Keratinocyte (primary cell): ENCODE data around the gene DOCK7. TPM values are rescaled to one million over a fixed set of nuclear protein-coding genes. Genes with fewer than 3 reads are reported as not detected.

Experiments used
- DNase-seq: peaks from one replicate; pipeline ENCODE4 v3.0.0-alpha.2; 2011; ENCODE audit warnings: low read depth, missing footprints, low spot score
- FAIRE-seq: peaks from 2 replicates; lab custom pipeline; 2011; peaks lifted over from hg19 to GRCh38; lab: Jason Lieb, UNC
- H2AFZ ChIP-seq: 2 replicates; pipeline ENCODE4 v1.6.0; 2012; ENCODE audit warnings: low read length, control low read depth, inconsistent platforms; ENCODE audit not compliant: control insufficient read depth
- H3K27ac ChIP-seq: 2 replicates; pipeline ENCODE4 v1.5.1; 2011; ENCODE audit warnings: low read length; ENCODE audit not compliant: control insufficient read depth, insufficient read depth
- H3K27me3 ChIP-seq: 3 replicates; pipeline ENCODE4 v1.6.0; 2011; ENCODE audit warnings: low read length; ENCODE audit not compliant: control insufficient read depth, insufficient read depth; ENCODE audit errors: extremely low read depth
- H3K36me3 ChIP-seq, 2 experiments: 2 replicates in 1 of 2; 3 replicates in 1 of 2; pipeline ENCODE4 v1.5.1; 2011; ENCODE audit warnings: low read length in 2 of 2, mild to moderate bottlenecking in 1 of 2; ENCODE audit not compliant: control insufficient read depth in 2 of 2, insufficient read depth in 2 of 2; ENCODE audit errors: extremely low read depth in 1 of 2
- H3K4me1 ChIP-seq: 3 replicates; pipeline ENCODE4 v1.5.1; 2011; ENCODE audit warnings: low read length; ENCODE audit not compliant: control insufficient read depth, insufficient read depth; ENCODE audit errors: extremely low read depth
- H3K4me2 ChIP-seq: 3 replicates; pipeline ENCODE4 v1.6.0; 2011; ENCODE audit warnings: low read depth, low read length; ENCODE audit not compliant: control insufficient read depth, insufficient read depth; ENCODE audit errors: extremely low read depth
- H3K4me3 ChIP-seq, 3 experiments: fragments of 200-600 bp in 1 of 3; sonication (generic) in 1 of 3; 2 replicates in 2 of 3; 3 replicates in 1 of 3; pipeline ENCODE4 v1.5.1; 2011 to 2016; ENCODE audit warnings: low read length in 3 of 3, mild to moderate bottlenecking in 3 of 3, control low read depth in 2 of 3, inconsistent platforms in 1 of 3, low read depth in 1 of 3, mixed read lengths in 1 of 3, mixed run types in 1 of 3, moderate library complexity in 1 of 3; ENCODE audit not compliant: control insufficient read depth in 2 of 3, insufficient read depth in 2 of 3; ENCODE audit errors: extremely low read depth in 1 of 3
- H3K79me2 ChIP-seq: 2 replicates; pipeline ENCODE4 v1.6.0; 2012; ENCODE audit warnings: low read length; ENCODE audit not compliant: control insufficient read depth, insufficient read depth
- H3K9ac ChIP-seq: 3 replicates; pipeline ENCODE4 v1.6.0; 2011; ENCODE audit warnings: low read length; ENCODE audit not compliant: control insufficient read depth, insufficient read depth; ENCODE audit errors: extremely low read depth
- H3K9me1 ChIP-seq: 3 replicates; pipeline ENCODE4 v1.6.0; 2011; ENCODE audit warnings: low read length; ENCODE audit not compliant: control insufficient read depth, insufficient read depth; ENCODE audit errors: extremely low read depth
- H3K9me3 ChIP-seq: 2 replicates; pipeline ENCODE4 v1.5.1; 2012; ENCODE audit warnings: low read depth, low read length; ENCODE audit not compliant: control insufficient read depth
- H4K20me1 ChIP-seq: 3 replicates; pipeline ENCODE4 v1.6.0; 2011; ENCODE audit warnings: low read length; ENCODE audit not compliant: control insufficient read depth, insufficient read depth; ENCODE audit errors: extremely low read depth
- EZH2 ChIP-seq: IDR thresholded peaks from one replicate; pipeline ENCODE4 v1.6.1; 2012; ENCODE audit warnings: inconsistent platforms, mild to moderate bottlenecking, low read length, moderate library complexity
- dilution Hi-C: fragments of 300-500 bp; cut with MboI; formaldehyde crosslinking; loops from one replicate; pipeline ENCODE4 v1.7.0; 2020; ENCODE audit warnings: low sequenced_read_pairs; ENCODE audit not compliant: extremely low pct_ligation_motif_present
- polyA minus RNA-seq, 3 experiments: library from RNA; depleted of rRNA, polyadenylated mRNA; stranded (reverse); fragments of >200 nt; gene quantifications; 1 replicate in 1 of 3; 2 replicates in 1 of 3; 3 replicates in 1 of 3; pipeline ENCODE4 v1.2.3, GENCODE V29; 2011
- polyA plus RNA-seq, 5 experiments: library from polyadenylated mRNA; depleted of rRNA in 3 of 5; stranded (reverse) in 3 of 5; stranded (forward) in 1 of 5; unstranded in 1 of 5; fragments of >200 nt; gene quantifications; 1 replicate in 1 of 5; 2 replicates in 3 of 5; 3 replicates in 1 of 5; pipeline versions ENCODE4 v1.2.1 to v1.2.3, GENCODE V29; 2011 to 2012; ENCODE audit warnings: missing spikeins in 2 of 5, low read depth in 1 of 5, low replicate concordance in 1 of 5
- TF ChIP-seq, protein P1 (sequence below), 3 experiments: IDR thresholded peaks in 1 of 3; conservative IDR thresholded peaks in 1 of 3; optimal IDR thresholded peaks in 1 of 3; 2 replicates in 2 of 3; 3 replicates in 1 of 3; pipeline versions ENCODE3 to v1.5.1; 2011; ENCODE audit warnings: low read length in 3 of 3, mild to moderate bottlenecking in 3 of 3, moderate library complexity in 2 of 3, control low read depth in 1 of 3, inconsistent platforms in 1 of 3; ENCODE audit not compliant: insufficient read depth in 2 of 3; ENCODE audit errors: extremely low read depth in 1 of 3

The DOCK7 gene, protein sequence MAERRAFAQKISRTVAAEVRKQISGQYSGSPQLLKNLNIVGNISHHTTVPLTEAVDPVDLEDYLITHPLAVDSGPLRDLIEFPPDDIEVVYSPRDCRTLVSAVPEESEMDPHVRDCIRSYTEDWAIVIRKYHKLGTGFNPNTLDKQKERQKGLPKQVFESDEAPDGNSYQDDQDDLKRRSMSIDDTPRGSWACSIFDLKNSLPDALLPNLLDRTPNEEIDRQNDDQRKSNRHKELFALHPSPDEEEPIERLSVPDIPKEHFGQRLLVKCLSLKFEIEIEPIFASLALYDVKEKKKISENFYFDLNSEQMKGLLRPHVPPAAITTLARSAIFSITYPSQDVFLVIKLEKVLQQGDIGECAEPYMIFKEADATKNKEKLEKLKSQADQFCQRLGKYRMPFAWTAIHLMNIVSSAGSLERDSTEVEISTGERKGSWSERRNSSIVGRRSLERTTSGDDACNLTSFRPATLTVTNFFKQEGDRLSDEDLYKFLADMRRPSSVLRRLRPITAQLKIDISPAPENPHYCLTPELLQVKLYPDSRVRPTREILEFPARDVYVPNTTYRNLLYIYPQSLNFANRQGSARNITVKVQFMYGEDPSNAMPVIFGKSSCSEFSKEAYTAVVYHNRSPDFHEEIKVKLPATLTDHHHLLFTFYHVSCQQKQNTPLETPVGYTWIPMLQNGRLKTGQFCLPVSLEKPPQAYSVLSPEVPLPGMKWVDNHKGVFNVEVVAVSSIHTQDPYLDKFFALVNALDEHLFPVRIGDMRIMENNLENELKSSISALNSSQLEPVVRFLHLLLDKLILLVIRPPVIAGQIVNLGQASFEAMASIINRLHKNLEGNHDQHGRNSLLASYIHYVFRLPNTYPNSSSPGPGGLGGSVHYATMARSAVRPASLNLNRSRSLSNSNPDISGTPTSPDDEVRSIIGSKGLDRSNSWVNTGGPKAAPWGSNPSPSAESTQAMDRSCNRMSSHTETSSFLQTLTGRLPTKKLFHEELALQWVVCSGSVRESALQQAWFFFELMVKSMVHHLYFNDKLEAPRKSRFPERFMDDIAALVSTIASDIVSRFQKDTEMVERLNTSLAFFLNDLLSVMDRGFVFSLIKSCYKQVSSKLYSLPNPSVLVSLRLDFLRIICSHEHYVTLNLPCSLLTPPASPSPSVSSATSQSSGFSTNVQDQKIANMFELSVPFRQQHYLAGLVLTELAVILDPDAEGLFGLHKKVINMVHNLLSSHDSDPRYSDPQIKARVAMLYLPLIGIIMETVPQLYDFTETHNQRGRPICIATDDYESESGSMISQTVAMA (N-terminal part only)
- polyA plus RNA-seq (31.2 to 66.9 TPM (median 64.1 TPM) in 3 replicates), polyA minus RNA-seq (56.8 to 165 TPM (median 133 TPM) in 3 replicates)
- 48.7 TPM for polyA plus RNA-seq (2011; ENCODE audit: low read depth)
- polyA plus RNA-seq (2011; cell fraction: cytosol; rRNA removed), result 20.5 and 31.0 TPM in 2 replicates
- 59.3 and 61.8 TPM in 2 replicates for polyA plus RNA-seq (2011; cell fraction: nucleus; rRNA removed)
- 14.7 and 116 TPM in 2 replicates for polyA plus RNA-seq (2012; ENCODE audit: low replicate concordance)
- 86.1 TPM for polyA minus RNA-seq (2011; cell fraction: cytosol; rRNA and poly(A)+ RNA removed)
- 187 and 380 TPM in 2 replicates for polyA minus RNA-seq (2011; cell fraction: nucleus; rRNA and poly(A)+ RNA removed)

DNA sequence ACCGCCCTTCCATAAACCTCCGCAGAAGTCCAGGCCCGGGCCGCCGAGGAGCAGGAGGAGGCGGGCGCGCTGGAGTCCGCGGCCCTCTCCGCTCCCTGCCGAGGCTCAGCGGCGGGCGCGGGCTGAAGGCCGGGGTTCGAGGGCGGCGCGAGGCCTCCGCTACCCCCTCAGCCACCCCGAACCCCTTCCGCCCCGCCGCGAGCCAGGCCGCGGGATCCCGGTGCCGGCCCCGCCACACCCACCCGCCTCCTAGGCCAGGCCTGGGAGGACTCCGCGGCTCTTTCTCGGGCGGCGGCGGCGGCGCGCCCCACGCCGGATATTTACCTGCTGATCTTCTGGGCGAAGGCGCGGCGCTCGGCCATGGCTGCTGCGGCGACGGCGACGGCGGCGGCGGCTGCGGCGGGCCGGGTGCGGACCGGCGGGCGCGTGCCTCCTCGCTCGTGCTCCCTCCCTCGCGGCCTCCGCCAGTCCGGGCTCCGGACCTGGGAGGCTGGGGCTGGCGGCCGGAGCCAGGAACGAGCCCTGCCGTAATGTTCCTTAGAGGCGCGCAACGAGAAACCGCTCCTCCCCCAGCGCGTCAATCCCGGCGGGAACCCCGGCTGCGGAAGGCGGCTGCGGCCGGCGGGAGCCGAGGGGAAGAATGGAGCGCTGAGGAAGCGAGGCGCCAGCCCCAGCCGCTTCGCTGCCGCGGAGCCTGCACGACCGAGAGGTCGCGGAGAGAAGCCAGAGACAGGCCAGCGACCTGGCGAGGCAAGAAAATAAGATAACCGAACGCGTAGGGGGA lies at the start of gene DOCK7:
TSS of gene DOCK7 (minus strand) at position 484 of the 784 bp plus-strand sequence. CDS start at position 362, 122 bp downstream.
- no peak for DNase-seq
- peaks cover 41% of the 10 kb centered on the region for H3K79me2 ChIP-seq
- H3K4me1 ChIP-seq, result peaks cover 46% of the 10 kb centered on the region

More for the DNA sequence above, at the start of gene DOCK7:
- FAIRE-seq, result no peak
- H3K9me3 ChIP-seq, result no peaks in the 10 kb centered on the region
- H3K4me2 ChIP-seq, result peak within 1 kb of the TSS; percentile 88
- H3K9me1 ChIP-seq, result peaks cover 4% of the 10 kb centered on the region
- dilution Hi-C loops, result no loop called here
- peak within 1 kb of the TSS; percentile 77 for H3K27ac ChIP-seq
- peak within 1 kb of the TSS; percentile 73 to 98 (median 84) for H3K4me3 ChIP-seq
- H4K20me1 ChIP-seq, result no peaks in the 10 kb centered on the region
- peaks cover 0 to 3% of the 10 kb centered on the region in 2 experiments for H3K36me3 ChIP-seq
- no peak for TF ChIP-seq EZH2
- TF ChIP-seq, protein P1, sequence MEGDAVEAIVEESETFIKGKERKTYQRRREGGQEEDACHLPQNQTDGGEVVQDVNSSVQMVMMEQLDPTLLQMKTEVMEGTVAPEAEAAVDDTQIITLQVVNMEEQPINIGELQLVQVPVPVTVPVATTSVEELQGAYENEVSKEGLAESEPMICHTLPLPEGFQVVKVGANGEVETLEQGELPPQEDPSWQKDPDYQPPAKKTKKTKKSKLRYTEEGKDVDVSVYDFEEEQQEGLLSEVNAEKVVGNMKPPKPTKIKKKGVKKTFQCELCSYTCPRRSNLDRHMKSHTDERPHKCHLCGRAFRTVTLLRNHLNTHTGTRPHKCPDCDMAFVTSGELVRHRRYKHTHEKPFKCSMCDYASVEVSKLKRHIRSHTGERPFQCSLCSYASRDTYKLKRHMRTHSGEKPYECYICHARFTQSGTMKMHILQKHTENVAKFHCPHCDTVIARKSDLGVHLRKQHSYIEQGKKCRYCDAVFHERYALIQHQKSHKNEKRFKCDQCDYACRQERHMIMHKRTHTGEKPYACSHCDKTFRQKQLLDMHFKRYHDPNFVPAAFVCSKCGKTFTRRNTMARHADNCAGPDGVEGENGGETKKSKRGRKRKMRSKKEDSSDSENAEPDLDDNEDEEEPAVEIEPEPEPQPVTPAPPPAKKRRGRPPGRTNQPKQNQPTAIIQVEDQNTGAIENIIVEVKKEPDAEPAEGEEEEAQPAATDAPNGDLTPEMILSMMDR (optimal IDR thresholded peaks at IDR 0.05 in 1 of 3, IDR thresholded peaks at IDR 0.05 in 1 of 3, conservative IDR thresholded peaks at IDR 0.05 in 1 of 3; ENCODE audit: extremely low read depth in 1 of 3, insufficient read depth in 2 of 3, low read length in 3 of 3), result no peak
- no peaks in the 10 kb centered on the region for H3K27me3 ChIP-seq
- peak within 1 kb of the TSS; percentile 90 for H2AFZ ChIP-seq
- peak within 1 kb of the TSS; percentile 83 for H3K9ac ChIP-seq
